ENCODE measurements around the gene CIROP. TPM values are rescaled to one million over a fixed set of nuclear protein-coding genes. Genes with fewer than 3 reads are reported as not detected.
A peak's percentile ranks its signal among the peaks of the same experiment; 100 is the strongest.

Gene CIROP
- total RNA-seq, 6 donors from 2014 or later: not detected

DNA sequence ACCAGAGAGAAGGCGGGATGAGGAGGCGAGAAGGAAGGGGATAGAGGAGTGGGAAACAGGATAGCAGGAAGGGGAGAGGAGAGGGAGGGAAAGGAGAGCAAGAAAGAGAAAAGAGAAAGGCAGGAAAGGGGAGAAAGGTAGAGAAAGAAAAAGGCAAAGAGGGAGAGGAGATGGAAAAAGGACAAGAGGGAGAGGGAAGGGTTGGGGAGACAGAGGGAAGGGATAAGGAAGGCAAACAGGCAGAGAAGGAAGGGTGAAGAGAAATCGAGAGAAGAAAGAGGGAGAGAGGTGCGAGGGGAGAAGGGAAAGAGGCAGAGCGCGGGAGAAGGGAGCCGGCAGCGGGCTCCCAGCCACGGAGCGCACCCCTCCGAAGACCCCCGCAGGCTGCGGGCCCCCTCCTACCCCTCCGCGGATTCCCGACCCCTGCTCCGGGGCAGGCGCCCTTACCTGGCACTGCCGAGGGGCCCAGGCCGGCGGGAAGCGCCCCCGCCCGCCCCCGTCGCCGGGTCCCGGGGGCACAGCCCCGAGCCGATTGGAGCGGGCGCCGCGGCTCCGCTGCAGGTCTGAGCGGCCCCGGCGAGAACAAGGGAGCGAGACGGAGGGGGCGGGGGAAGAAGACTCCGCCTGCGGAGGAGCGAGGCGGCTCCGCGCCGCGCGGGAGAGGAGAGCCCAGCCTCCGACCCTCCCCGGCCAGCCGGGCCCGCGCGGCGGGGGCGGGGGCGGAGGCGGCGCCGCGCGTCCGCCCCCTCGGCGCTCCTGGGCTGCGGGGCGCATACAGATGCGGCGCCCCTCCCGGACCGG lies 47.6 kb downstream of the CIROP start, which contains the start of gene CDH24:
Gene CDH24, minus strand, starts transcription at position 565 of the 801 bp plus-strand sequence. CDS start 1,787 bp downstream, outside the sequence.
- WGBS, 2 donors: 3 to 5% methylated on average over 23 to 34 of the region's 73 CpGs

DNA sequence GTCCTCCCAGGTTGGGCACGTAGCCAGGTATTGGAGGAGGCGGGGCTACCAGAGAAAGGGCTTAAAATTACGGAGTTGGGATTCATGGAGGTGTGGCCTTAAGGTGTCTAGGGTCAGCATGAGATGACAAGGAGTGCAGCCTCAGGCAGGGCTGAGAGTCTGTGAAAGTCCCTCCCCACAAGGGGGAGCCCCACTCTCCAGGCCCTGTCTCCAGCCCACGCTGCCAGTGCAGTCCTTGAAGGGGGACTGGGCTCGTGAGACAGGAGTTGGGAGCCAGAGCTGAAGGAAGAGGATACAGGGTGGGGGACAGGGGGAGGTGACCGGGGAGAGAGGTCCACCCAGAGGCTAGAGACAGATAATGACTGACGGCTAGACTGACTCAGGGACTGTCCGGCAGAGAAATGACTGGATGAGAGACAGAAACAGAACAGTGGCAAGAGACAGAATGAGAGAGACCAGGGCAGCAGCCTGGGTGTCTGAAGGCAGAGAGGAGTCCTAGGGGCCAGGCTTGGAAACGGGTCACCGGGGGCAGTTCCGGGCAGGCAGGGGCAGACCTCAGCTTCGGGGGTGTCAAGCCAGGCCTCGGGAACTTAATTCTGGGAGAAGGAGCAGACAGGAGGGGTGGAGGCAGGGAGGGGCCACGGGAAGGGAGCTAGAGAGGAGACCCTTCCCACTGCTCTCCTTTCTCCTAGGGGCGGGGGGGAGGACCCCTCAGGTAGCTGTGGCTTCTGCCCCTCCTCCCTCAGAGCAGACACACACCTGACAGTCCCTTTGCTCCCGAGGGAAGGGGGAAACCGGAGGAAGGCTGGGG lies 48.4 kb downstream of the CIROP start:
- H3K27ac ChIP-seq: peak overlapping the region in 3 of 4 donors; percentile 7 to 82 (median 10)
- H3K9me3 ChIP-seq: no peaks in the 10 kb centered on the region
- TF ChIP-seq POLR2A (IDR thresholded peaks at IDR 0.05) (no peak), EP300 (IDR thresholded peaks at IDR 0.05) (no peak), POLR2AphosphoS5 (IDR thresholded peaks at IDR 0.05) (no peak)
- TF ChIP-seq, protein P1, sequence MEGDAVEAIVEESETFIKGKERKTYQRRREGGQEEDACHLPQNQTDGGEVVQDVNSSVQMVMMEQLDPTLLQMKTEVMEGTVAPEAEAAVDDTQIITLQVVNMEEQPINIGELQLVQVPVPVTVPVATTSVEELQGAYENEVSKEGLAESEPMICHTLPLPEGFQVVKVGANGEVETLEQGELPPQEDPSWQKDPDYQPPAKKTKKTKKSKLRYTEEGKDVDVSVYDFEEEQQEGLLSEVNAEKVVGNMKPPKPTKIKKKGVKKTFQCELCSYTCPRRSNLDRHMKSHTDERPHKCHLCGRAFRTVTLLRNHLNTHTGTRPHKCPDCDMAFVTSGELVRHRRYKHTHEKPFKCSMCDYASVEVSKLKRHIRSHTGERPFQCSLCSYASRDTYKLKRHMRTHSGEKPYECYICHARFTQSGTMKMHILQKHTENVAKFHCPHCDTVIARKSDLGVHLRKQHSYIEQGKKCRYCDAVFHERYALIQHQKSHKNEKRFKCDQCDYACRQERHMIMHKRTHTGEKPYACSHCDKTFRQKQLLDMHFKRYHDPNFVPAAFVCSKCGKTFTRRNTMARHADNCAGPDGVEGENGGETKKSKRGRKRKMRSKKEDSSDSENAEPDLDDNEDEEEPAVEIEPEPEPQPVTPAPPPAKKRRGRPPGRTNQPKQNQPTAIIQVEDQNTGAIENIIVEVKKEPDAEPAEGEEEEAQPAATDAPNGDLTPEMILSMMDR (IDR thresholded peaks at IDR 0.05): peak; percentile 58 to 71 (median 64)
- peak overlapping the region in 3 of 4 donors; percentile 68 to 88 (median 84) for H3K4me3 ChIP-seq
- DNase-seq (peak; percentile 43 to 79), ATAC-seq (ENCODE audit: low FRiP score in 2 of 2) (peak; percentile 63 to 75)
- peaks cover 18 to 22% (median 20%) of the 10 kb centered on the region in 4 donors for H3K4me1 ChIP-seq
- no peaks in the 10 kb centered on the region for H3K27me3 ChIP-seq
- WGBS, 2 donors: 8 to 11% methylated on average over 16 to 17 of the region's 17 CpGs
- peaks cover 19 to 32% (median 28%) of the 10 kb centered on the region in 4 donors for H3K36me3 ChIP-seq

More for the DNA sequence above, 47.6 kb downstream of the CIROP start, which contains the start of gene CDH24:
- no peaks in the 10 kb centered on the region for H3K27me3 ChIP-seq
- peaks cover 21 to 26% (median 23%) of the 10 kb centered on the region in 4 donors for H3K4me1 ChIP-seq
- DNase-seq: peak; percentile 74 to 93
- H3K9me3 ChIP-seq: no peaks in the 10 kb centered on the region
- no peak for TF ChIP-seq EP300 (IDR thresholded peaks at IDR 0.05)
- TF ChIP-seq POLR2A (IDR thresholded peaks at IDR 0.05): peak in 1 of 4 donors; percentile 25
- TF ChIP-seq POLR2AphosphoS5 (IDR thresholded peaks at IDR 0.05): no peak
- TF ChIP-seq, protein P1 (IDR thresholded peaks at IDR 0.05): no peak
- peaks cover 23 to 40% (median 35%) of the 10 kb centered on the region in 4 donors for H3K36me3 ChIP-seq
- H3K4me3 ChIP-seq: peak within 1 kb of the TSS; percentile 30 to 88 (median 76)
- peak; percentile 17 to 84 for ATAC-seq (ENCODE audit: low FRiP score in 2 of 2)
- H3K27ac ChIP-seq: peak within 1 kb of the TSS; percentile 52 to 82 (median 62)

DNA sequence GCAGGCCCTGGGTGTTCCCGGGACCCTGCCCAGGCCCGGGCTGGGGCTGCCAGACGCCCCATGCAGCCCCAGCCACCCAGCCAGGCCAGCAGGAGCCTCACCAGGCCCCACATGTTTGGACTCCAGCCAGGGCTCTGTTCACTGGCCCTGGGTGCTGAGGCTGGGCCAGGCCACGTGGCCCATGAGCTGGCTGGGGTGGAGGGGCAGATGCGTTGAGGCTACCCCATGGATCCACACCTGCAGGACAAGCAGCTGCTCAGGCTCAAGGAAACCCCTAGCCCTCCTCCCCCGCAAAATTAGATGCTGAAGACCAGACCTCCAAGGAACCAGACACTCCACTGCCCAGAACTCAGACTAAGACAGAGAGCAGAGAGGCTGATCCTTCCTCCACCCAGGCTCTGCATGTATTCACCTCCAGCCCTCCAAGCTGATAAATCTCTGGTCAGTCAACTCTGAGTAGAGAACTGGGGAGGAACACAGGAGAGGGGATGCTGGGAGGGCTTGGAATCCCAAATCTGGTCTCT lies 49.1 kb downstream of the CIROP start:
- H3K27me3 ChIP-seq: no peaks in the 10 kb centered on the region
- WGBS, 2 donors: 83% methylated on average over 4 of the region's 6 CpGs; no CpG with 5 or more reads in 1 of the 2 donors
- ATAC-seq (ENCODE audit: low FRiP score in 2 of 2) (no peak), DNase-seq (peak in 1 of 2 donors; percentile 58)
- H3K4me3 ChIP-seq: no peak overlapping the region
- H3K36me3 ChIP-seq: peaks cover 12 to 25% (median 21%) of the 10 kb centered on the region in 4 donors
- H3K9me3 ChIP-seq: no peaks in the 10 kb centered on the region
- no peak for TF ChIP-seq POLR2A (IDR thresholded peaks at IDR 0.05)
- no peak for TF ChIP-seq POLR2AphosphoS5 (IDR thresholded peaks at IDR 0.05)
- peaks cover 18 to 22% (median 20%) of the 10 kb centered on the region in 4 donors for H3K4me1 ChIP-seq
- peak overlapping the region in 1 of 4 donors; percentile 18 for H3K27ac ChIP-seq

DNA sequence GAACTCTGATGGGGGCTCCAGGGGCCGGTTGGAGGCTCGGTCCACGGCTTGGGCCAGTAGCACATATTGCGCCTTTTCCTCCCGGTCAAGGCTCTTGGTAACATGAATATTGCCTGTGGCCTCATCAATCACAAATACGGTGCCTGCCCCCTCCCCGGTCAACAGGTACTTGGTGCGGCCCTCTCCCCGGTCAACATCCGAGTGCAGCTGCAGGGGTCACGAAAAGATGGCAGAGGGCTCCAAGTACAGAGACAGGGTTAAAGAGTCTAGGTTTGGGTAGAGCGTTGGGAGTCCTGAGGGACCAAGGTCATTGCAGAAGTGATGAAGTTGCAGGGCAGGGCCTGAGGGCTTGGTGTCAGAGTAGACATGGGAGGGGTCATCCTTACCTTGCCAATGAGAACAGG lies 49.6 kb downstream of the CIROP start:
- ATAC-seq (ENCODE audit: low FRiP score in 2 of 2) (no peak), DNase-seq (no peak)
- TF ChIP-seq EP300 (IDR thresholded peaks at IDR 0.05) (no peak), POLR2AphosphoS5 (IDR thresholded peaks at IDR 0.05) (no peak), POLR2A (IDR thresholded peaks at IDR 0.05) (no peak)
- TF ChIP-seq, protein P1 (IDR thresholded peaks at IDR 0.05): no peak
- Histone ChIP-seq H3K27ac (no peak overlapping the region), H3K9me3 (no peaks in the 10 kb centered on the region), H3K36me3 (peaks cover 7 to 20% (median 16%) of the 10 kb centered on the region in 4 donors), H3K27me3 (no peaks in the 10 kb centered on the region), H3K4me1 (peaks cover 18 to 22% (median 20%) of the 10 kb centered on the region in 4 donors), H3K4me3 (no peak overlapping the region)
- WGBS, 2 donors: 96 to 98% methylated on average over 12 of the region's 12 CpGs

Data from upper lobe of left lung (tissue), 6 donors.